GM18868 (cell line): Measurements from ENCODE around the gene FDX2.
A peak's percentile ranks its signal among the peaks of the same experiment; 100 is the strongest.

Experiments used
- ATAC-seq: cut with Tn5 transposase; IDR thresholded peaks from one replicate; pipeline ENCODE4 v1.9.1; 2021; ENCODE audit warnings: mild to moderate bottlenecking, moderate library complexity; ENCODE audit not compliant: unreplicated experiment

Gene FDX2

GRCh38 chr19:10333758-10334587 lies 18.2 kb upstream of the FDX2 start:
- ATAC-seq, result no peak

GRCh38 chr19:10332965-10333757 lies 17.3 kb upstream of the FDX2 start, which contains the start of gene RAVER1:
Gene RAVER1, minus strand, starts transcription at chr19:10333529. Its CDS starts 22 bp downstream, at chr19:10333507.
- ATAC-seq, result peak; percentile 87

- ATAC-seq, result no peak
Measured at GRCh38 chr19:10332158-10332964, 16.5 kb upstream of the FDX2 start.

GRCh38 chr19:10329555-10329954 lies 13.7 kb upstream of the FDX2 start:
- no peak for ATAC-seq

GRCh38 chr19:10328558-10329429 lies 13.0 kb upstream of the FDX2 start:
- ATAC-seq, result no peak

- no peak for ATAC-seq
Measured at GRCh38 chr19:10327793-10328192, 12.0 kb upstream of the FDX2 start.

GRCh38 chr19:10325732-10326131 lies 9.9 kb upstream of the FDX2 start:
- ATAC-seq, result no peak

GRCh38 chr19:10321874-10322835 lies 6.3 kb upstream of the FDX2 start:
- ATAC-seq, result no peak

GRCh38 chr19:10321417-10321797 lies 5.6 kb upstream of the FDX2 start:
- ATAC-seq, result no peak

GRCh38 chr19:10320602-10321416 lies 5.0 kb upstream of the FDX2 start:
- ATAC-seq, result no peak

- no peak for ATAC-seq
Measured at GRCh38 chr19:10318807-10319682, 3.2 kb upstream of the FDX2 start.

GRCh38 chr19:10317857-10318462 lies 2.1 kb upstream of the FDX2 start:
- no peak for ATAC-seq

- no peak for ATAC-seq
Measured at GRCh38 chr19:10317045-10317856, 1.4 kb upstream of the FDX2 start.

- no peak for ATAC-seq
Measured at GRCh38 chr19:10316229-10317044, 622 bp upstream of the FDX2 start.

- no peak for ATAC-seq
Measured at GRCh38 chr19:10309423-10309822, 6.4 kb downstream of the FDX2 start, which contains the start of gene ZGLP1. Gene ZGLP1, minus strand, starts transcription at chr19:10309815.
